AG08395 (cell line): ENCODE data around the gene CFAP46.

Experiments used
- DNase-seq: peaks from one replicate; pipeline ENCODE4 v3.0.0; 2012; ENCODE audit warnings: mixed read lengths, low spot score

Gene CFAP46

GRCh38 chr10:132861884-132862461, 80.4 kb downstream of the CFAP46 start:
- DNase-seq, result no peak

- no peak for DNase-seq
Measured at GRCh38 chr10:132861116-132861691, 81.2 kb downstream of the CFAP46 start.

GRCh38 chr10:132860532-132860931, 81.8 kb downstream of the CFAP46 start:
- no peak for DNase-seq

- DNase-seq, result no peak
Measured at GRCh38 chr10:132859084-132859855, 83.1 kb downstream of the CFAP46 start.

GRCh38 chr10:132858121-132859081, 84.0 kb downstream of the CFAP46 start:
- DNase-seq, result no peak

- DNase-seq, result no peak
Measured at GRCh38 chr10:132856869-132857524, 85.4 kb downstream of the CFAP46 start.

GRCh38 chr10:132855889-132856288, 86.5 kb downstream of the CFAP46 start:
- DNase-seq, result no peak

GRCh38 chr10:132851451-132851850, 90.9 kb downstream of the CFAP46 start:
- no peak for DNase-seq

- DNase-seq, result no peak
Measured at GRCh38 chr10:132850896-132851295, 91.5 kb downstream of the CFAP46 start.

GRCh38 chr10:132850246-132850645, 92.1 kb downstream of the CFAP46 start:
- DNase-seq, result no peak

GRCh38 chr10:132849546-132850031, 92.8 kb downstream of the CFAP46 start:
- no peak for DNase-seq

- DNase-seq, result no peak
Measured at GRCh38 chr10:132848951-132849545, 93.3 kb downstream of the CFAP46 start.

- DNase-seq, result no peak
Measured at GRCh38 chr10:132848291-132848701, 94.1 kb downstream of the CFAP46 start.

GRCh38 chr10:132847856-132848255, 94.5 kb downstream of the CFAP46 start:
- DNase-seq, result no peak

GRCh38 chr10:132847416-132847777, 95.0 kb downstream of the CFAP46 start:
- no peak for DNase-seq

GRCh38 chr10:132846631-132847415, 95.5 kb downstream of the CFAP46 start:
- no peak for DNase-seq

- DNase-seq, result no peak
Measured at GRCh38 chr10:132845780-132846595, 96.4 kb downstream of the CFAP46 start.

- DNase-seq, result no peak
Measured at GRCh38 chr10:132845041-132845551, 97.3 kb downstream of the CFAP46 start.
